ENCODE measurements around the gene EHBP1.

GRCh38 chr2:62881162-62881795, 175.8 kb downstream of the EHBP1 start:
- TF ChIP-seq CTCF (IDR thresholded peaks at IDR 0.05) (no peak), POLR2A (IDR thresholded peaks at IDR 0.05) (no peak), EP300 (IDR thresholded peaks at IDR 0.05) (no peak)
